Esophagus muscularis mucosa (tissue), 4 donors: ENCODE data around the gene ACSM2A.
"Not testable (repeated sequence)": the region's sequence is repeated elsewhere in the genome, so short reads cannot be mapped to it uniquely, and the experiment has no call there.

Experiments
- EP300 ChIP-seq: sonication (generic); formaldehyde crosslinking; IDR thresholded peaks from one replicate; pipeline ENCODE4 v1.6.1; 2017; ENCODE audit warnings: antibody characterized with exemption
- POLR2A ChIP-seq: fragments of 450-650 bp; IDR thresholded peaks from one replicate; pipeline ENCODE4 v1.6.1; 2017; ENCODE audit warnings: antibody characterized with exemption, moderate library complexity, mild to moderate bottlenecking, low read depth
- POLR2AphosphoS5 ChIP-seq, 2 donors: sonication (generic); formaldehyde crosslinking; IDR thresholded peaks; one replicate each; pipeline ENCODE4 v1.6.1; 2017; ENCODE audit warnings: antibody characterized with exemption in 2 of 2
- TF ChIP-seq, protein P1 (sequence below), 3 experiments: fragments of 200-600 bp in 2 of 3; fragments of 450-650 bp in 1 of 3; sonication (generic) in 2 of 3; IDR thresholded peaks; one replicate each; pipeline ENCODE4 v1.5.1; 2017 to 2019; ENCODE audit warnings: antibody characterized with exemption in 3 of 3, mild to moderate bottlenecking in 2 of 3, moderate library complexity in 1 of 3

- not testable (repeated sequence) for TF ChIP-seq POLR2A; EP300; POLR2AphosphoS5 (IDR thresholded peaks at IDR 0.05)
- TF ChIP-seq, protein P1, sequence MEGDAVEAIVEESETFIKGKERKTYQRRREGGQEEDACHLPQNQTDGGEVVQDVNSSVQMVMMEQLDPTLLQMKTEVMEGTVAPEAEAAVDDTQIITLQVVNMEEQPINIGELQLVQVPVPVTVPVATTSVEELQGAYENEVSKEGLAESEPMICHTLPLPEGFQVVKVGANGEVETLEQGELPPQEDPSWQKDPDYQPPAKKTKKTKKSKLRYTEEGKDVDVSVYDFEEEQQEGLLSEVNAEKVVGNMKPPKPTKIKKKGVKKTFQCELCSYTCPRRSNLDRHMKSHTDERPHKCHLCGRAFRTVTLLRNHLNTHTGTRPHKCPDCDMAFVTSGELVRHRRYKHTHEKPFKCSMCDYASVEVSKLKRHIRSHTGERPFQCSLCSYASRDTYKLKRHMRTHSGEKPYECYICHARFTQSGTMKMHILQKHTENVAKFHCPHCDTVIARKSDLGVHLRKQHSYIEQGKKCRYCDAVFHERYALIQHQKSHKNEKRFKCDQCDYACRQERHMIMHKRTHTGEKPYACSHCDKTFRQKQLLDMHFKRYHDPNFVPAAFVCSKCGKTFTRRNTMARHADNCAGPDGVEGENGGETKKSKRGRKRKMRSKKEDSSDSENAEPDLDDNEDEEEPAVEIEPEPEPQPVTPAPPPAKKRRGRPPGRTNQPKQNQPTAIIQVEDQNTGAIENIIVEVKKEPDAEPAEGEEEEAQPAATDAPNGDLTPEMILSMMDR (IDR thresholded peaks at IDR 0.05) = not testable (repeated sequence)
These were observed 29.6 kb upstream of the ACSM2A start for GRCh38 chr16:20421748-20422147.
